GM18951 (cell line): ENCODE measurements around the gene KDF1.

Experiments
- POLR2A ChIP-seq: IDR thresholded peaks from 4 replicates; pipeline ENCODE4 v1.6.1; 2011; ENCODE audit warnings: mild to moderate bottlenecking; ENCODE audit not compliant: insufficient read length, insufficient read depth; ENCODE audit errors: extremely low read depth
- in situ Hi-C: fragments of 300-500 bp; cut with MboI; formaldehyde crosslinking; loops from one replicate; pipeline ENCODE4 v1.12.0; 2022; ENCODE audit warnings: low sequenced_read_pairs, mixed read lengths, inconsistent platforms; ENCODE audit not compliant: unreplicated experiment

The KDF1 gene

DNA sequence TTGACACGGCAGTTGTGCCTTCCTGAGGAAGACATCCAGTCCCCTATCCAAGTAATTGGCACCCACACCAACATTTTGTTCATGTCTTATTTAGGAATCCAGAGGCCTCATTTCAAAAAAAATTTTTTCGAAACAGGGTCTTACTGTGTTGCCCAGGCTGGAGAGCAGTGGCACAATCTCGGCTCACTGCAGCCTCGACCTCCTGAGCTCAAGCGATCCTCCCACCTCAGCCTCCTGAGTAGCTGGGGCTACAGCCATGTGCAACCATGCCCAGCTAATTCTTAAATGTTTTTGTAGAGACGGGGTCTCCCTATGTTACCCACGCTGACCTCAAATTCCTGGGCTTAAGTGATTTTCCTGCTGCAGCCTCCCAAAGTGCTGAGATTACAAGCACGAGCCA is 24.0 kb upstream of the KDF1 start:
- TF ChIP-seq POLR2A, result no peak

DNA sequence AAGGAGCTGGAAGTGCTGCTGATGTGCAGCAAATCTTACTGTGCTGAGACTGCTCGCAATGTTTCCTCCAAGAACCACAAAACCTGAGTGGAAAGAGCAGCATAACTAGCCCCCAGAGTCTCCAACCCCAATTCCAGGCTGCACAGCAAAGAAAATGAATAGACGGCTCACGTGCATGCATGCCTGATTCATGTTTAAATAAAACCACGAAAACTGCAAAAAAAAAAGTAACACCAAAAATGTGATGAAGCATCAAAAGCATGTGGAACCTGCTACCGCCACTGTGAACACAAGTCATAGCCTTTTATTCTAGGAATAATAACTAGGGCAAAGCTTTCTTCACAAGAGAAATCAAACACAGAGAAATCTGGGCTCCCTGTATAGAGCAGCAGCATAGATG is 23.6 kb upstream of the KDF1 start:
- TF ChIP-seq POLR2A, result no peak
- in situ Hi-C loops, result no loop called here

More for the DNA sequence above, 24.0 kb upstream of the KDF1 start:
- in situ Hi-C loops, result no loop called here

DNA sequence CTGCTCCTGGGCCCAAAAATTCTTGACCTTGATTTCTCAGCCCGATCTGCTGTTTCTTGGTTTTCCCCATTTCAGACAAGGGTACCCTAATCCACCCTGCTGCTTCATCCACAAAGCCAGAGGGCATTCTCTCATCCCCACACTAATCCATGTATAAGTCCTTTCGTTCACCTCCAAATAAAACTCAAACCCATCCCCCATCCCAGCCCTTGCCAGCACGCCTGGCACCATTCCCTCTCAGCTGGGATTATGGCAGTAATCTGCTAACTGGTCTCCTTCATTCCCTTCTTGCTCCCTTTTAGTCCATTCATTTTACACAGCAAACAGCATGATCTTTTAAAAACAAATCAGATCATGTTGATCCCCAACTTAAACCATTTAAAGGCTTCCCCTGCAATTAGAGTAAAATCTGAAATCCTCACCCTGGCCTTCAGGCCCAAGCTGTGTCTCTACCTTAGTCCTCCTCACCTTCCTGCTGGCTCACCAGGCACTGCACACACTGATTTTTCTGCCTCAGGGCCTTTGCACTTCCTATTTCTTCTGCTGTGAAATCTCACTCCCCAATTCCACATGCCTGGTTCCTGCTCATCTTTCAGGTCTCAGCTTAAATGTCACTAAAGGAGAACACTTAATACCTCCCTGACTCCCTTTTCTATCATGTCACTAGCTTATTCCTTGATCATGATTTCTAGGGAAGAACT is 21.0 kb upstream of the KDF1 start:
- no peak for TF ChIP-seq POLR2A

DNA sequence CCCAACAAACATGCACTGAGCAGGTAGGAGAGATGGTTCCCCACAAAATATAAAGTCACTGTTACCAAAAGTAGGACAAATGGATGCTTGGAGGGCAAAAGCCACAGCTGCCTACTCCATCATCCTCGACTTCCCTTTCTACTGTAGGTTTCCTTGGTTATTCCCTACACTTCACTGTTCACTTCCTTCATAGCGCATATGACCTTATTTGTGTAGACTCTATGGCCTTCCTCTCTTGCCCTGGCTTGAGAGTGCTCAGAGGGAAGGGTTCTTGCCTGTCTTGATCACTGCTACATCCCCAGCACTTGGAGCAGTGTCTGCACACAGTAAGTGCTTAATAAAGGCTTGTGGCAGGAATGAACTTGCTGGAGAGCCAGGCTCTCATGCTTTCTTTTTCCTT is 18.6 kb upstream of the KDF1 start:
- no peak for TF ChIP-seq POLR2A

More for the DNA sequence above, 21.0 kb upstream of the KDF1 start:
- in situ Hi-C loops, result no loop called here

GRCh38 chr1:26976621-26977510 is 16.6 kb upstream of the KDF1 start:
- in situ Hi-C loops, result no loop called here
- no peak for TF ChIP-seq POLR2A

More for the DNA sequence above, 18.6 kb upstream of the KDF1 start:
- in situ Hi-C loops, result no loop called here

- in situ Hi-C loops, result no loop called here
- TF ChIP-seq POLR2A, result no peak
Measured at GRCh38 chr1:26972821-26973220, 12.6 kb upstream of the KDF1 start.

GRCh38 chr1:26972390-26972789 is 12.1 kb upstream of the KDF1 start:
- in situ Hi-C loops, result no loop called here

DNA sequence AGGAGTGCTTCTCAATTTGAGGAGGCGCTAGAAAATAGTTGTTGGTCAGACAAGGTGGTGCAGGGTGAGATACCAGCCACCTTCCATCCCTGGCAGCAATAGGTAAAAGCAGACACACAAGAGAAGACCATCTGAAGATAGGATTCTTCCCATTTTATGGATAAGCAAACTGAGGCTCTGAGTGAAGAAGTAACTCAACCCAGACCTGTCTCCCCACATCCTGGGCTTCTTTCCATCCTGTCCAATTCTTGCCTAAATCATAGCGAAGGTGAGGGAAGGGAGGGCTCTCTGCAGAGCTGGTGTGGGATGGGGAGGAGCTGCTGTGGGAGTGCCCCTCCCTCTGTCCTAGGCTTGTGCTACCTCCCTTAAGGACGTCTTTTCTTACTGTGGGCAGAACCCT is 11.3 kb upstream of the KDF1 start:
- no peak for TF ChIP-seq POLR2A
- in situ Hi-C loops, result no loop called here

More at GRCh38 chr1:26972390-26972789, 12.1 kb upstream of the KDF1 start:
- TF ChIP-seq POLR2A, result no peak

DNA sequence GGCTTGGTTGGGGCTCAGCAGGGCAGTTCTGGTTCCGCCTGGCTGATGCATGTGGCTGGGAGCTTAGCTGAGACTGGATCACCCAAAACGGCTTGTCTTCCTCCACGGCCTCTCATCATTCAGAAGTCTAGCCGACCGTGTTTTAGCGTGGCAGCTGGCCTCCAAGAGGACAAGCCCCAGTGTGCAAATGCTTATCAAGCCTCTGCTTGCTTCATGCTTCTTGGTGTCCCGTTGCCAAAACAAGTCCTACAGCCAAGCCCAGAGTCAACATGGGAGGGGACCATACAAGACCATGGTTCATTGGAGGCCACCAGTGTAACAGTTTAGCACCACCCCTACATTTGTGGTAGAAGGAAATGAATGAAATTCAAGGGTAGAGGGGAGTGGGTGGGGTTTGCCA is 10.5 kb upstream of the KDF1 start:
- TF ChIP-seq POLR2A, result no peak
- in situ Hi-C loops, result no loop called here

DNA sequence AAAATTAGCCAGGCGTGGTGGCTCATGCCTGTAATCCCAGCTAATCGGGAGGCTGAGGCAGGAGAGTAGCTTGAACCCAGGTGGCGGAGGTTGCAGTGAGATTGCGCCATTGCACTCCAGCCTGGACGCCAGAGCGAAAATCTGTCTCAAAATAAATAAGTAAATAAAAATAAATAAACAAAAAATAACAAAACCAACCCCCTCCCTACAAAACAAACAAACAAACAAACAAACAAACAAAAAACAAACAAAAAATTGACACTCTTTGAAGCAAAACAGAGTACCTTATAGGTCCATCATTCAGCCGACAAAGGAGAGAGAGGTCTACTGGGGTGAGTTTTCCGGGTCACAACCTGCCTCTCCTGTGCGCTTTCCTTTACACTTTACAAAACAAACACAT is 5.4 kb upstream of the KDF1 start:
- in situ Hi-C loops, result no loop called here
- TF ChIP-seq POLR2A, result no peak

GRCh38 chr1:26965213-26965612 is 4.9 kb upstream of the KDF1 start:
- in situ Hi-C loops, result no loop called here
- TF ChIP-seq POLR2A, result no peak

GRCh38 chr1:26961826-26962225 is 1.6 kb upstream of the KDF1 start:
- in situ Hi-C loops, result no loop called here
- no peak for TF ChIP-seq POLR2A

DNA sequence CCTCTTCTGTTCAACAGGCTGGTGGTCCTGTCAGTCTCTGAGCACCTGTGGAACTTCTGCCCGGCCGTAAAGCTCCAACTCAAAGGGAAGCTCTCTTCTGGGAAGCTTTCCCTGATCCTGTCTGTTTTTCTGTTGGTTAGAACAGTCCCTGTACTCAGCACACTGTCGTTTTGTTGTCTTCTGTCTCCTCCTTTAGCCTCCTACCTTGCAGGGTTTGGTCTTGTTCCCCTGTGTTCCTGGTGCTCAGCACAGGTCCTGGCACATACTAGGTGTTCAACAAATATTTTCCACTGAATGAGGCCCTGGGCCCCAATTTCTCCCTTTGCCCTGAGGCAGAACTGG is 328 bp upstream of the KDF1 start:
- TF ChIP-seq POLR2A, result no peak

GRCh38 chr1:26959270-26959669 is 998 bp downstream of the KDF1 start:
- no peak for TF ChIP-seq POLR2A
- in situ Hi-C loops, result no loop called here

More for the DNA sequence above, 328 bp upstream of the KDF1 start:
- in situ Hi-C loops, result no loop called here

DNA sequence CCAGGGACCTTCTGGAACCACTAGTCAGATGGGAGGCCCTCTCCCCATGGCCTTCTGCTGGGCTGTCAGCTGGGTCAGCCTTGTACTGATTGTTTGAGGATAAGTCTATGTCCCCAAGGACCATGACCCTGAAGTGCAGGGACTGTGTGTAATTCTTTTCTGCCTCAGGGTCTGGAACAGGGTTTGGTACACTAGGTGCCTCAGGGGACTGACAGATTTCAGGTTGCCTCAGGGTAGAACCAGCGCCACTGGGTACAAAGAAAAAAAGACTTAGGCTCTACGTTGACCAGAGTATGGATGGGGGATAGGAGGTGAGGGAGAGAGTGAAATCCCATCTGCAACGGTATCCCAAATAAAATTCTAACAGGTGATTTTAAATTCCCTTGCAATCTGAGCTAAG is 3.0 kb downstream of the KDF1 start:
- in situ Hi-C loops, result no loop called here
- no peak for TF ChIP-seq POLR2A
